PFSK-1 (cell line): Measurements from ENCODE around the gene IRF6.

ENCODE experiments used
- FOXP2 ChIP-seq: optimal IDR thresholded peaks from 2 replicates; pipeline ENCODE3; 2011; ENCODE audit warnings: borderline replicate concordance, control low read depth, inconsistent platforms; ENCODE audit not compliant: insufficient read depth; ENCODE audit errors: extremely low read length, extremely low read depth
- POLR2AphosphoS5 ChIP-seq: IDR thresholded peaks from 2 replicates; pipeline ENCODE4 v1.6.1; 2012; ENCODE audit warnings: low read depth, mild to moderate bottlenecking, control low read depth, low read length, moderate library complexity
- REST ChIP-seq, 2 experiments: IDR thresholded peaks; 2 replicates each; pipeline versions ENCODE4 v1.6.1 to v1.8.0; 2011 to 2012; ENCODE audit warnings: low read depth in 2 of 2, low read length in 2 of 2, control low read depth in 1 of 2, inconsistent platforms in 1 of 2, mild to moderate bottlenecking in 1 of 2, moderate library complexity in 1 of 2; ENCODE audit not compliant: insufficient read depth in 1 of 2
- SIN3A ChIP-seq: IDR thresholded peaks from 2 replicates; pipeline ENCODE4 v1.6.1; 2012; ENCODE audit warnings: mild to moderate bottlenecking, low read length, moderate library complexity, borderline replicate concordance; ENCODE audit not compliant: insufficient read depth
- TAF1 ChIP-seq: IDR thresholded peaks from 2 replicates; pipeline ENCODE4 v1.6.1; 2012; ENCODE audit warnings: low read length, control low read depth, borderline replicate concordance; ENCODE audit not compliant: insufficient read depth

IRF6 gene

GRCh38 chr1:209746451-209747165, 59.3 kb downstream of the IRF6 start:
- TF ChIP-seq TAF1 = no peak
- no peak for TF ChIP-seq POLR2AphosphoS5
- no peak for TF ChIP-seq REST (IDR thresholded peaks at IDR 0.05; ENCODE audit: insufficient read depth in 1 of 2, low read depth in 2 of 2, low read length in 2 of 2)
- TF ChIP-seq SIN3A = no peak
- no peak for TF ChIP-seq FOXP2

GRCh38 chr1:209743145-209743482, 62.8 kb downstream of the IRF6 start:
- no peak for TF ChIP-seq TAF1
- TF ChIP-seq FOXP2 = no peak
- TF ChIP-seq SIN3A = no peak
- no peak for TF ChIP-seq POLR2AphosphoS5
- TF ChIP-seq REST (IDR thresholded peaks at IDR 0.05; ENCODE audit: insufficient read depth in 1 of 2, low read depth in 2 of 2, low read length in 2 of 2) = no peak

- TF ChIP-seq POLR2AphosphoS5 = no peak
- TF ChIP-seq FOXP2 = no peak
- no peak for TF ChIP-seq TAF1
- no peak for TF ChIP-seq SIN3A
- no peak for TF ChIP-seq REST (IDR thresholded peaks at IDR 0.05; ENCODE audit: insufficient read depth in 1 of 2, low read depth in 2 of 2, low read length in 2 of 2)
Observed at GRCh38 chr1:209742409-209743144, 63.4 kb downstream of the IRF6 start.

GRCh38 chr1:209741889-209742288, 64.1 kb downstream of the IRF6 start:
- TF ChIP-seq REST (IDR thresholded peaks at IDR 0.05; ENCODE audit: insufficient read depth in 1 of 2, low read depth in 2 of 2, low read length in 2 of 2) = no peak
- TF ChIP-seq SIN3A = no peak
- TF ChIP-seq TAF1 = no peak
- no peak for TF ChIP-seq FOXP2
- no peak for TF ChIP-seq POLR2AphosphoS5
